ENCODE data around the gene MT1HL1.

MT1HL1 gene

GRCh38 chr1:237031480-237031879, 27.2 kb upstream of the MT1HL1 start:
- H3K4me1 ChIP-seq (ENCODE audit: control insufficient read depth, low read depth, low read length): peaks cover 10% of the 10 kb centered on the region
- H3K56ac ChIP-seq (ENCODE audit: low read length): peak overlapping the region; percentile 59
- peak overlapping the region; percentile 6 for H3K18ac ChIP-seq (ENCODE audit: low read length)
- H3K79me1 ChIP-seq (ENCODE audit: low read length): no peaks in the 10 kb centered on the region
- H3K4me3 ChIP-seq (ENCODE audit: low read length): no peak overlapping the region
- H3K27ac ChIP-seq (ENCODE audit: low read depth, low read length): peak overlapping the region; percentile 59
- peak overlapping the region; percentile 17 for H4K5ac ChIP-seq (ENCODE audit: low read length)
- H2BK5ac ChIP-seq (ENCODE audit: low read length): peak overlapping the region; percentile 66
- H3K36me3 ChIP-seq (ENCODE audit: control insufficient read depth, insufficient read depth, low read length): no peaks in the 10 kb centered on the region
- H2BK120ac ChIP-seq (ENCODE audit: low read depth, low read length): no peak overlapping the region
- H3K9ac ChIP-seq (ENCODE audit: low read length): no peak overlapping the region
- H2BK15ac ChIP-seq (replicated peaks; ENCODE audit: low read depth): no peak overlapping the region
- no peaks in the 10 kb centered on the region for H3K79me2 ChIP-seq (ENCODE audit: control insufficient read depth, insufficient read depth, low read length)
- no peaks in the 10 kb centered on the region for H3K27me3 ChIP-seq (ENCODE audit: insufficient read depth, low read length, poor library complexity)
- H3K4ac ChIP-seq (ENCODE audit: low read depth, low read length): no peak overlapping the region
- DNase-seq: peak; percentile 62
- H3K4me2 ChIP-seq (ENCODE audit: low read length): no peak overlapping the region
- no peak overlapping the region for H4K8ac ChIP-seq (ENCODE audit: low read depth, low read length)
- WGBS (ENCODE audit: extremely low coverage, insufficient coverage, low lambda C conversion rate): no CpG with 5 or more reads among the region's 4 CpGs
- H2AK5ac ChIP-seq (ENCODE audit: low read length): peak overlapping the region; percentile 29
- H3K23ac ChIP-seq (ENCODE audit: low read length): no peak overlapping the region

GRCh38 chr1:237029850-237030535, 25.8 kb upstream of the MT1HL1 start:
- Histone ChIP-seq H3K4me2 (ENCODE audit: low read length) (no peak overlapping the region), H3K79me2 (ENCODE audit: control insufficient read depth, insufficient read depth, low read length) (no peaks in the 10 kb centered on the region), H4K8ac (ENCODE audit: low read depth, low read length) (no peak overlapping the region), H3K4me3 (ENCODE audit: low read length) (no peak overlapping the region), H3K18ac (ENCODE audit: low read length) (no peak overlapping the region), H3K36me3 (ENCODE audit: control insufficient read depth, insufficient read depth, low read length) (no peaks in the 10 kb centered on the region), H3K9ac (ENCODE audit: low read length) (no peak overlapping the region), H2BK120ac (ENCODE audit: low read depth, low read length) (no peak overlapping the region), H2BK15ac (replicated peaks; ENCODE audit: low read depth) (no peak overlapping the region), H3K27ac (ENCODE audit: low read depth, low read length) (no peak overlapping the region), H3K27me3 (ENCODE audit: insufficient read depth, low read length, poor library complexity) (no peaks in the 10 kb centered on the region), H3K4ac (ENCODE audit: low read depth, low read length) (no peak overlapping the region), H2BK5ac (ENCODE audit: low read length) (peak overlapping the region; percentile 18), H3K23ac (ENCODE audit: low read length) (no peak overlapping the region), H3K79me1 (ENCODE audit: low read length) (no peaks in the 10 kb centered on the region), H4K5ac (ENCODE audit: low read length) (no peak overlapping the region), H2AK5ac (ENCODE audit: low read length) (peak overlapping the region; percentile 12), H3K4me1 (ENCODE audit: control insufficient read depth, low read depth, low read length) (peaks cover 10% of the 10 kb centered on the region), H3K56ac (ENCODE audit: low read length) (no peak overlapping the region)
- no CpG with 5 or more reads among the region's 9 CpGs for WGBS (ENCODE audit: extremely low coverage, insufficient coverage, low lambda C conversion rate)
- DNase-seq: no peak

GRCh38 chr1:237029240-237029639, 25.0 kb upstream of the MT1HL1 start:
- Histone ChIP-seq H4K5ac (ENCODE audit: low read length) (no peak overlapping the region), H3K4me3 (ENCODE audit: low read length) (no peak overlapping the region), H2AK5ac (ENCODE audit: low read length) (no peak overlapping the region), H3K4me2 (ENCODE audit: low read length) (no peak overlapping the region), H3K79me2 (ENCODE audit: control insufficient read depth, insufficient read depth, low read length) (no peaks in the 10 kb centered on the region), H3K9ac (ENCODE audit: low read length) (no peak overlapping the region), H4K8ac (ENCODE audit: low read depth, low read length) (no peak overlapping the region), H2BK5ac (ENCODE audit: low read length) (no peak overlapping the region), H3K18ac (ENCODE audit: low read length) (no peak overlapping the region), H3K56ac (ENCODE audit: low read length) (no peak overlapping the region), H2BK120ac (ENCODE audit: low read depth, low read length) (no peak overlapping the region), H3K27ac (ENCODE audit: low read depth, low read length) (no peak overlapping the region), H3K27me3 (ENCODE audit: insufficient read depth, low read length, poor library complexity) (no peaks in the 10 kb centered on the region), H2BK15ac (replicated peaks; ENCODE audit: low read depth) (no peak overlapping the region), H3K36me3 (ENCODE audit: control insufficient read depth, insufficient read depth, low read length) (no peaks in the 10 kb centered on the region), H3K4ac (ENCODE audit: low read depth, low read length) (no peak overlapping the region), H3K4me1 (ENCODE audit: control insufficient read depth, low read depth, low read length) (peaks cover 10% of the 10 kb centered on the region), H3K23ac (ENCODE audit: low read length) (no peak overlapping the region), H3K79me1 (ENCODE audit: low read length) (no peaks in the 10 kb centered on the region)
- no CpG with 5 or more reads among the region's 3 CpGs for WGBS (ENCODE audit: extremely low coverage, insufficient coverage, low lambda C conversion rate)
- no peak for DNase-seq

GRCh38 chr1:237025358-237026074, 21.3 kb upstream of the MT1HL1 start:
- Histone ChIP-seq H3K4ac (ENCODE audit: low read depth, low read length) (no peak overlapping the region), H3K79me1 (ENCODE audit: low read length) (no peaks in the 10 kb centered on the region), H3K27me3 (ENCODE audit: insufficient read depth, low read length, poor library complexity) (no peaks in the 10 kb centered on the region), H3K27ac (ENCODE audit: low read depth, low read length) (no peak overlapping the region), H3K4me1 (ENCODE audit: control insufficient read depth, low read depth, low read length) (no peaks in the 10 kb centered on the region), H3K56ac (ENCODE audit: low read length) (no peak overlapping the region), H3K79me2 (ENCODE audit: control insufficient read depth, insufficient read depth, low read length) (no peaks in the 10 kb centered on the region), H3K4me3 (ENCODE audit: low read length) (no peak overlapping the region), H3K36me3 (ENCODE audit: control insufficient read depth, insufficient read depth, low read length) (no peaks in the 10 kb centered on the region), H2BK5ac (ENCODE audit: low read length) (no peak overlapping the region), H3K23ac (ENCODE audit: low read length) (no peak overlapping the region), H3K9ac (ENCODE audit: low read length) (no peak overlapping the region), H4K5ac (ENCODE audit: low read length) (no peak overlapping the region), H3K4me2 (ENCODE audit: low read length) (no peak overlapping the region), H4K8ac (ENCODE audit: low read depth, low read length) (no peak overlapping the region), H2BK15ac (replicated peaks; ENCODE audit: low read depth) (no peak overlapping the region), H2AK5ac (ENCODE audit: low read length) (no peak overlapping the region), H3K18ac (ENCODE audit: low read length) (no peak overlapping the region), H2BK120ac (ENCODE audit: low read depth, low read length) (no peak overlapping the region)
- 100% methylated on average over 1 of the region's 10 CpGs for WGBS (ENCODE audit: extremely low coverage, insufficient coverage, low lambda C conversion rate)
- no peak for DNase-seq

- no peak overlapping the region for H2AK5ac ChIP-seq (ENCODE audit: low read length)
- no peak overlapping the region for H3K56ac ChIP-seq (ENCODE audit: low read length)
- no peak overlapping the region for H2BK15ac ChIP-seq (replicated peaks; ENCODE audit: low read depth)
- H3K4me3 ChIP-seq (ENCODE audit: low read length): no peak overlapping the region
- no peak overlapping the region for H2BK120ac ChIP-seq (ENCODE audit: low read depth, low read length)
- no peak overlapping the region for H3K4ac ChIP-seq (ENCODE audit: low read depth, low read length)
- no peak overlapping the region for H4K5ac ChIP-seq (ENCODE audit: low read length)
- no peak overlapping the region for H4K8ac ChIP-seq (ENCODE audit: low read depth, low read length)
- H3K27ac ChIP-seq (ENCODE audit: low read depth, low read length): no peak overlapping the region
- no peaks in the 10 kb centered on the region for H3K27me3 ChIP-seq (ENCODE audit: insufficient read depth, low read length, poor library complexity)
- no peaks in the 10 kb centered on the region for H3K79me1 ChIP-seq (ENCODE audit: low read length)
- no peak overlapping the region for H2BK5ac ChIP-seq (ENCODE audit: low read length)
- H3K4me2 ChIP-seq (ENCODE audit: low read length): no peak overlapping the region
- H3K18ac ChIP-seq (ENCODE audit: low read length): no peak overlapping the region
- H3K79me2 ChIP-seq (ENCODE audit: control insufficient read depth, insufficient read depth, low read length): no peaks in the 10 kb centered on the region
- no peak overlapping the region for H3K9ac ChIP-seq (ENCODE audit: low read length)
- no peak for DNase-seq
- H3K4me1 ChIP-seq (ENCODE audit: control insufficient read depth, low read depth, low read length): no peaks in the 10 kb centered on the region
- H3K23ac ChIP-seq (ENCODE audit: low read length): no peak overlapping the region
- no peaks in the 10 kb centered on the region for H3K36me3 ChIP-seq (ENCODE audit: control insufficient read depth, insufficient read depth, low read length)
These were observed 14.7 kb upstream of the MT1HL1 start for GRCh38 chr1:237018896-237019295.
